GM12878 (cell line): Measurements from ENCODE around the gene FGD5. TPM values are rescaled to one million over a fixed set of nuclear protein-coding genes. Genes with fewer than 3 reads are reported as not detected.

Source experiments
- ATAC-seq: fragments of 200-7000 bp; cut with Tn5 transposase; 3 replicates; pipeline ENCODE4 v1.9.1; 2020; ENCODE audit warnings: mild to moderate bottlenecking, moderate library complexity
- BruUV-seq: library from RNA; stranded (reverse); fragments of 400-500 nt; replicated peaks from 2 replicates; lab custom pipeline; 2021; lab: Mats Ljungman, UMichigan
- CTCF ChIA-PET: fragments of 300-600 bp; sonication (Branson Sonifier 250); formaldehyde crosslinking; extraction: SDS; loops from one replicate; lab custom pipeline; 2021; ENCODE audit warnings: inconsistent platforms; lab: Yijun Ruan, JAX
- POLR2A ChIA-PET: fragments of 350-600 bp; formaldehyde crosslinking; extraction: SDS; loops from one replicate; lab custom pipeline; 2021; ENCODE audit warnings: inconsistent platforms; lab: Charles Lee
- RAD21 ChIA-PET: fragments of 300-600 bp; sonication (Branson Sonifier 250); formaldehyde crosslinking; loops from one replicate; lab custom pipeline; 2023; ENCODE audit warnings: antibody characterized with exemption; ENCODE audit not compliant: unreplicated experiment; lab: Charles Lee
- SMC1A ChIA-PET: fragments of 300-600 bp; sonication (Branson Sonifier 250); formaldehyde crosslinking; loops from one replicate; lab custom pipeline; 2023; ENCODE audit not compliant: unreplicated experiment, uncharacterized antibody; lab: Charles Lee
- DNase-seq: peaks from one replicate; pipeline ENCODE4 v3.0.0-alpha.2; 2011; ENCODE audit warnings: low read depth, low spot score
- FAIRE-seq: peaks from 3 replicates; lab custom pipeline; 2011; peaks lifted over from hg19 to GRCh38; lab: Jason Lieb, UNC
- H2AFZ ChIP-seq: 2 replicates; pipeline ENCODE4 v1.6.0; 2011; ENCODE audit warnings: low read depth, low read length, control low read depth; ENCODE audit not compliant: control insufficient read depth
- H3K27ac ChIP-seq: 2 replicates; pipeline ENCODE4 v1.5.1; 2011; ENCODE audit warnings: control low read depth; ENCODE audit not compliant: control insufficient read depth, insufficient read depth
- H3K27me3 ChIP-seq, 2 experiments: replicated peaks in 1 of 2; 2 replicates each; pipeline versions ENCODE4 v1.6.0 to v1.6.1; 2011; ENCODE audit warnings: low read length in 1 of 2; ENCODE audit not compliant: control insufficient read depth in 2 of 2, insufficient read depth in 2 of 2
- H3K36me3 ChIP-seq, 2 experiments: 2 replicates each; pipeline ENCODE4 v1.5.1; 2011; ENCODE audit warnings: low read length in 1 of 2; ENCODE audit not compliant: control insufficient read depth in 2 of 2, insufficient read depth in 2 of 2
- H3K4me1 ChIP-seq: 2 replicates; pipeline ENCODE4 v1.6.1; 2011; ENCODE audit warnings: mild to moderate bottlenecking, low read length, moderate library complexity, mixed read lengths; ENCODE audit not compliant: control insufficient read depth, insufficient read depth
- H3K4me2 ChIP-seq: 2 replicates; pipeline ENCODE4 v1.6.0; 2011; ENCODE audit warnings: control low read depth; ENCODE audit not compliant: control insufficient read depth, insufficient read depth
- H3K4me3 ChIP-seq: fragments of 200-600 bp; sonication (generic); 2 replicates; pipeline ENCODE4 v1.5.1; 2016
- H3K79me2 ChIP-seq: 2 replicates; pipeline ENCODE4 v1.6.0; 2011; ENCODE audit warnings: low read length; ENCODE audit not compliant: control insufficient read depth, insufficient read depth
- H3K9ac ChIP-seq: 2 replicates; pipeline ENCODE4 v1.8.0; 2011; ENCODE audit warnings: low read length, control low read depth, mixed read lengths; ENCODE audit not compliant: control insufficient read depth, insufficient read depth
- H3K9me3 ChIP-seq: replicated peaks from 3 replicates; pipeline ENCODE4 v1.5.1; 2011; ENCODE audit warnings: mild to moderate bottlenecking, low read length; ENCODE audit not compliant: control insufficient read depth, insufficient read depth
- H4K20me1 ChIP-seq: 2 replicates; pipeline ENCODE4 v1.6.0; 2011; ENCODE audit not compliant: control insufficient read depth, insufficient read depth
- EP300 ChIP-seq, 2 experiments: fragments of 150-350 bp in 1 of 2; IDR thresholded peaks; 2 replicates each; pipeline ENCODE4 v1.6.1; 2011 to 2012; ENCODE audit warnings: low read depth in 2 of 2, low read length in 2 of 2, borderline replicate concordance in 1 of 2, improper control_type of control experiment in 1 of 2, inconsistent platforms in 1 of 2; ENCODE audit not compliant: control insufficient read depth in 1 of 2
- IKZF1 ChIP-seq: fragments of 450-650 bp; conservative IDR thresholded peaks from 2 replicates; pipeline ENCODE4 v1.6.1; 2017; ENCODE audit warnings: antibody characterized with exemption, mild to moderate bottlenecking
- KAT2A ChIP-seq: conservative IDR thresholded peaks from 2 replicates; pipeline ENCODE4 v1.6.1; 2011; ENCODE audit warnings: low read depth, low read length; ENCODE audit not compliant: control insufficient read depth
- MEF2B ChIP-seq: fragments of 450-650 bp; IDR thresholded peaks from 2 replicates; pipeline ENCODE4 v1.6.1; 2018; ENCODE audit warnings: mild to moderate bottlenecking, moderate library complexity; ENCODE audit not compliant: partially characterized antibody, poor library complexity, severe bottlenecking
- MTA3 ChIP-seq: IDR thresholded peaks from 2 replicates; pipeline ENCODE4 v1.6.1; 2012; ENCODE audit warnings: low read length, inconsistent platforms, borderline replicate concordance
- NBN ChIP-seq: fragments of 450-650 bp; IDR thresholded peaks from 2 replicates; pipeline ENCODE4 v1.6.1; 2016
- NR2F1 ChIP-seq: fragments of 450-650 bp; conservative IDR thresholded peaks from 2 replicates; pipeline ENCODE4 v1.6.1; 2017; ENCODE audit warnings: mild to moderate bottlenecking
- SPI1 ChIP-seq: IDR thresholded peaks from 2 replicates; pipeline ENCODE4 v1.6.1; 2011; ENCODE audit warnings: low read depth, mild to moderate bottlenecking, low read length, moderate library complexity, borderline replicate concordance; ENCODE audit not compliant: insufficient read depth
- WGBS: methylation state at CpG from one replicate; pipeline ENCODE4 v1.1.6; 2016; ENCODE audit warnings: low lambda C conversion rate; ENCODE audit not compliant: insufficient replicate concordance, insufficient coverage; ENCODE audit errors: missing lambda C conversion rate; 5-methylcytosine and 5-hydroxymethylcytosine counted together
- in situ Hi-C: fragments of 300-500 bp; cut with MboI; formaldehyde crosslinking; loops from 9 replicates; pipeline ENCODE4 v1.14.3; 2018; ENCODE audit warnings: mixed read lengths
- intact Hi-C: fragments of 100-400 bp; cut with micrococcal nuclease; formaldehyde crosslinking; loops from one replicate; pipeline ENCODE4 v1.14.2; 2022; ENCODE audit not compliant: unreplicated experiment
- polyA plus RNA-seq, 11 experiments: library from polyadenylated mRNA; depleted of rRNA in 4 of 11; unstranded in 6 of 11; stranded (reverse) in 5 of 11; fragments of >200 nt; fragmentation: Nextera tagmentation in 4 of 11; fragmentation: Illumina TruSeq in 1 of 11; extraction: Ambion mirVana in 4 of 11; extraction: Trizol in 1 of 11; gene quantifications; 1 replicate in 1 of 11; 2 replicates in 10 of 11; pipeline versions ENCODE4 v1.2.1 to v1.2.3, GENCODE V29; 2011 to 2016; ENCODE audit warnings: inconsistent platforms in 2 of 11, missing spikeins in 2 of 11, low read depth in 1 of 11
- total RNA-seq, 4 experiments: library from RNA; depleted of rRNA in 3 of 4; stranded (reverse); fragments of >200 nt in 3 of 4; fragmentation: Illumina TruSeq in 1 of 4; extraction: Trizol in 1 of 4; gene quantifications; 2 replicates each; pipeline versions ENCODE4 v1.2.1 to v1.2.3, GENCODE V29; 2013 to 2021
- TF ChIP-seq, protein P1 (sequence below): fragments of 450-650 bp; IDR thresholded peaks from 2 replicates; pipeline ENCODE4 v1.6.1; 2017; ENCODE audit warnings: antibody characterized with exemption, mild to moderate bottlenecking, moderate library complexity
- TF ChIP-seq, protein P2 (sequence below): fragments of 450-650 bp; IDR thresholded peaks from 2 replicates; pipeline ENCODE4 v1.6.1; 2016; ENCODE audit warnings: mild to moderate bottlenecking
- TF ChIP-seq, protein P3 (sequence below): IDR thresholded peaks from 2 replicates; pipeline ENCODE4 v1.6.1; 2011; ENCODE audit warnings: mild to moderate bottlenecking, low read depth, low read length, moderate library complexity; ENCODE audit not compliant: insufficient replicate concordance
- TF ChIP-seq, protein P4 (sequence below): fragments of 450-650 bp; conservative IDR thresholded peaks from 2 replicates; pipeline ENCODE4 v1.6.1; 2017; ENCODE audit warnings: mild to moderate bottlenecking, moderate library complexity

The FGD5 gene
- total and polyA plus RNA-seq, 10 of the 15 experiments (the other 5 are each of a cell fraction or from before 2014, with no cell fraction given): 0.03 to 0.13 (median 0.11) TPM; not detected in 3

DNA sequence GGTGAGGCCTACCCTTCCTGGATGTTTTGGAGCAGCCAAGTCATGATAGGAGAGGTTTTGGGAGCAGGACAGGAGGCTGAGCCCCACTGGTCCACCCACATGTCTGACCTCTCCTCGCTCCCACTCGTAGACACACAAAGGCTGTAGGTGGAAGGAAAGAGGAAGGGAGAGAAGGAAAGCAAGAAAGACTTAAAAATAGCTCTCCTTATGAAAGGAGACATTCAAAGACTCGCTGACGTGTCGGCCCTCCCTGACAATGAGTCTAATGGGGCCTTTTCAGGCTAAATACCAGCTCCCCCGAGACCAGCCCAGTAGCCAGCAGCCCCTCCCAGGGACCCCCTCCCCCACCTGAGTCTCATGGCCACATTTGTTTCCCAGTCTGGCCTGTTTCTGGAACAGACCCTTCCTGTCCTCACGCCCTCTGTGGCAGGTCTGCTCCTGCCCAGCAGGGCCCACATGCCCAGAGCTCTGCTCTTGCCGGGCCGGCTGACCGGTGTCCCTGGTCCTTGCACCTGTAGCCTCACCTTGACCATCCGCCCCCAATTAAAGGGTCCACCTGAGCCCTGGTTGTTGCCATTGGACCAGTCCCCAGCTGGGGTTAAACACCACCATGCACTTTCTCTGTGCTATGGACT lies 49.3 kb downstream of the FGD5 start:
- in situ Hi-C loops: no loop called here
- POLR2A ChIA-PET: no interaction called here
- Histone ChIP-seq H3K9me3 (no peaks in the 10 kb centered on the region), H3K9ac (no peak overlapping the region), H3K36me3 (no peaks in the 10 kb centered on the region), H3K4me3 (no peak overlapping the region), H3K27me3 (peaks cover 0 to 1% of the 10 kb centered on the region in 2 experiments; a peak in 2 of 4 replicates), H3K79me2 (no peaks in the 10 kb centered on the region), H3K27ac (no peak overlapping the region), H2AFZ (no peak overlapping the region), H3K4me2 (no peak overlapping the region), H4K20me1 (no peaks in the 10 kb centered on the region)
- SMC1A ChIA-PET: interaction anchor here (1.0 kb wide), 1 partner anchor 22 kb away, joined by 3 read pairs; no protein-coding TSS in a partner anchor
- no TSS peak for BruUV-seq
- no peak for FAIRE-seq
- CTCF ChIA-PET: interaction anchor here (1.5 to 2.7 kb wide), 2 partner anchors 21 to 87 kb away, joined by 3 to 6 read pairs; no protein-coding TSS in a partner anchor
- WGBS: 35% methylated on average over 11 of the region's 11 CpGs
- ATAC-seq: no peak
- DNase-seq: no peak
- RAD21 ChIA-PET: no interaction called here
- 0 out of 2 replicates have a peak, but pooled peaks have one; percentile 42 for TF ChIP-seq NBN
- TF ChIP-seq NR2F1: 0 out of 2 replicates have a peak, but pooled peaks have one; percentile 40
- TF ChIP-seq, protein P1, sequence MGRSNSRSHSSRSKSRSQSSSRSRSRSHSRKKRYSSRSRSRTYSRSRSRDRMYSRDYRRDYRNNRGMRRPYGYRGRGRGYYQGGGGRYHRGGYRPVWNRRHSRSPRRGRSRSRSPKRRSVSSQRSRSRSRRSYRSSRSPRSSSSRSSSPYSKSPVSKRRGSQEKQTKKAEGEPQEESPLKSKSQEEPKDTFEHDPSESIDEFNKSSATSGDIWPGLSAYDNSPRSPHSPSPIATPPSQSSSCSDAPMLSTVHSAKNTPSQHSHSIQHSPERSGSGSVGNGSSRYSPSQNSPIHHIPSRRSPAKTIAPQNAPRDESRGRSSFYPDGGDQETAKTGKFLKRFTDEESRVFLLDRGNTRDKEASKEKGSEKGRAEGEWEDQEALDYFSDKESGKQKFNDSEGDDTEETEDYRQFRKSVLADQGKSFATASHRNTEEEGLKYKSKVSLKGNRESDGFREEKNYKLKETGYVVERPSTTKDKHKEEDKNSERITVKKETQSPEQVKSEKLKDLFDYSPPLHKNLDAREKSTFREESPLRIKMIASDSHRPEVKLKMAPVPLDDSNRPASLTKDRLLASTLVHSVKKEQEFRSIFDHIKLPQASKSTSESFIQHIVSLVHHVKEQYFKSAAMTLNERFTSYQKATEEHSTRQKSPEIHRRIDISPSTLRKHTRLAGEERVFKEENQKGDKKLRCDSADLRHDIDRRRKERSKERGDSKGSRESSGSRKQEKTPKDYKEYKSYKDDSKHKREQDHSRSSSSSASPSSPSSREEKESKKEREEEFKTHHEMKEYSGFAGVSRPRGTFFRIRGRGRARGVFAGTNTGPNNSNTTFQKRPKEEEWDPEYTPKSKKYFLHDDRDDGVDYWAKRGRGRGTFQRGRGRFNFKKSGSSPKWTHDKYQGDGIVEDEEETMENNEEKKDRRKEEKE: no peak
- TF ChIP-seq SPI1: peak; percentile 66; the same call in 1 of the 2 replicates
- TF ChIP-seq IKZF1: peak; percentile 50; the same call in 1 of the 2 replicates
- peak in 1 of 2 experiments; percentile 35; a peak in 1 of 4 replicates for TF ChIP-seq EP300 (IDR thresholded peaks at IDR 0.05; ENCODE audit: borderline replicate concordance in 1 of 2, control insufficient read depth in 1 of 2, low read depth in 2 of 2, low read length in 2 of 2)
- TF ChIP-seq, protein P2, sequence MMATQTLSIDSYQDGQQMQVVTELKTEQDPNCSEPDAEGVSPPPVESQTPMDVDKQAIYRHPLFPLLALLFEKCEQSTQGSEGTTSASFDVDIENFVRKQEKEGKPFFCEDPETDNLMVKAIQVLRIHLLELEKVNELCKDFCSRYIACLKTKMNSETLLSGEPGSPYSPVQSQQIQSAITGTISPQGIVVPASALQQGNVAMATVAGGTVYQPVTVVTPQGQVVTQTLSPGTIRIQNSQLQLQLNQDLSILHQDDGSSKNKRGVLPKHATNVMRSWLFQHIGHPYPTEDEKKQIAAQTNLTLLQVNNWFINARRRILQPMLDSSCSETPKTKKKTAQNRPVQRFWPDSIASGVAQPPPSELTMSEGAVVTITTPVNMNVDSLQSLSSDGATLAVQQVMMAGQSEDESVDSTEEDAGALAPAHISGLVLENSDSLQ: no peak
- TF ChIP-seq, protein P3, sequence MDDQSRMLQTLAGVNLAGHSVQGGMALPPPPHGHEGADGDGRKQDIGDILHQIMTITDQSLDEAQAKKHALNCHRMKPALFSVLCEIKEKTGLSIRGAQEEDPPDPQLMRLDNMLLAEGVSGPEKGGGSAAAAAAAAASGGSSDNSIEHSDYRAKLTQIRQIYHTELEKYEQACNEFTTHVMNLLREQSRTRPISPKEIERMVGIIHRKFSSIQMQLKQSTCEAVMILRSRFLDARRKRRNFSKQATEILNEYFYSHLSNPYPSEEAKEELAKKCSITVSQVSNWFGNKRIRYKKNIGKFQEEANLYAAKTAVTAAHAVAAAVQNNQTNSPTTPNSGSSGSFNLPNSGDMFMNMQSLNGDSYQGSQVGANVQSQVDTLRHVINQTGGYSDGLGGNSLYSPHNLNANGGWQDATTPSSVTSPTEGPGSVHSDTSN: no peak
- TF ChIP-seq MTA3: no peak
- no peak for TF ChIP-seq KAT2A
- TF ChIP-seq MEF2B: peak; percentile 68
- TF ChIP-seq, protein P4, sequence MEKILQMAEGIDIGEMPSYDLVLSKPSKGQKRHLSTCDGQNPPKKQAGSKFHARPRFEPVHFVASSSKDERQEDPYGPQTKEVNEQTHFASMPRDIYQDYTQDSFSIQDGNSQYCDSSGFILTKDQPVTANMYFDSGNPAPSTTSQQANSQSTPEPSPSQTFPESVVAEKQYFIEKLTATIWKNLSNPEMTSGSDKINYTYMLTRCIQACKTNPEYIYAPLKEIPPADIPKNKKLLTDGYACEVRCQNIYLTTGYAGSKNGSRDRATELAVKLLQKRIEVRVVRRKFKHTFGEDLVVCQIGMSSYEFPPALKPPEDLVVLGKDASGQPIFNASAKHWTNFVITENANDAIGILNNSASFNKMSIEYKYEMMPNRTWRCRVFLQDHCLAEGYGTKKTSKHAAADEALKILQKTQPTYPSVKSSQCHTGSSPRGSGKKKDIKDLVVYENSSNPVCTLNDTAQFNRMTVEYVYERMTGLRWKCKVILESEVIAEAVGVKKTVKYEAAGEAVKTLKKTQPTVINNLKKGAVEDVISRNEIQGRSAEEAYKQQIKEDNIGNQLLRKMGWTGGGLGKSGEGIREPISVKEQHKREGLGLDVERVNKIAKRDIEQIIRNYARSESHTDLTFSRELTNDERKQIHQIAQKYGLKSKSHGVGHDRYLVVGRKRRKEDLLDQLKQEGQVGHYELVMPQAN: no peak
- TF ChIP-seq, all 136 proteins: peak for 6
- intact Hi-C loops: no loop called here
- peaks cover 6% of the 10 kb centered on the region for H3K4me1 ChIP-seq
